Transverse colon (tissue), 4 donors: ENCODE data around the gene C5orf34.

ENCODE experiments used
- POLR2A ChIP-seq: fragments of 450-650 bp; IDR thresholded peaks from one replicate; pipeline ENCODE4 v1.6.1; 2016; ENCODE audit warnings: antibody characterized with exemption, mild to moderate bottlenecking, moderate library complexity
- POLR2AphosphoS5 ChIP-seq, 3 donors: sonication (generic); formaldehyde crosslinking; IDR thresholded peaks; one replicate each; pipeline ENCODE4 v1.6.1; 2016; ENCODE audit warnings: antibody characterized with exemption in 3 of 3
- TF ChIP-seq, protein P1 (sequence below), 5 experiments: fragments of 200-600 bp in 3 of 5; fragments of 450-650 bp in 2 of 5; sonication (generic) in 3 of 5; IDR thresholded peaks; 1 replicate in 2 of 5; 2 replicates in 3 of 5; pipeline ENCODE4 v1.5.1; 2016 to 2017; ENCODE audit warnings: antibody characterized with exemption in 5 of 5, inconsistent platforms in 3 of 5, mild to moderate bottlenecking in 2 of 5, moderate library complexity in 1 of 5

DNA sequence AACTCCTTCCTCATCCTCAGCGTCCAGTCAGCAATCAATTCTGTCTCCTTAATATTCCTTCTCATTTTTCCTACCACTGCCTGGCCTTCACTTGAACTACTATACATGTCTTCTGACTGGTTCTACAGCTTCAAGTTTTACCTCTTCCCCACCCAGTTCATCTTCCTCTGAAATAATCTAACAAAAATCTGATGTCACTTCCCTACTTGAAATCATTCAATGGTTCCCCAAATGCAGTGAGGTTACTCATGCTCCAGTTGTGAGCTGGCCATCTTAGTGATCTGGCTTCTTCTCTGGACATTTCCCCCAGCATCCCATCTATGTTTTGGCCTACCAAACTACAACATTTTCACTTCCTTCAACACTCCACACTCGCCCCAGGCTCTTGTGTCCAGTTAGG, 16.4 kb downstream of the C5orf34 start:
- TF ChIP-seq POLR2AphosphoS5 (IDR thresholded peaks at IDR 0.05) (no peak), POLR2A (no peak)
- TF ChIP-seq, protein P1, sequence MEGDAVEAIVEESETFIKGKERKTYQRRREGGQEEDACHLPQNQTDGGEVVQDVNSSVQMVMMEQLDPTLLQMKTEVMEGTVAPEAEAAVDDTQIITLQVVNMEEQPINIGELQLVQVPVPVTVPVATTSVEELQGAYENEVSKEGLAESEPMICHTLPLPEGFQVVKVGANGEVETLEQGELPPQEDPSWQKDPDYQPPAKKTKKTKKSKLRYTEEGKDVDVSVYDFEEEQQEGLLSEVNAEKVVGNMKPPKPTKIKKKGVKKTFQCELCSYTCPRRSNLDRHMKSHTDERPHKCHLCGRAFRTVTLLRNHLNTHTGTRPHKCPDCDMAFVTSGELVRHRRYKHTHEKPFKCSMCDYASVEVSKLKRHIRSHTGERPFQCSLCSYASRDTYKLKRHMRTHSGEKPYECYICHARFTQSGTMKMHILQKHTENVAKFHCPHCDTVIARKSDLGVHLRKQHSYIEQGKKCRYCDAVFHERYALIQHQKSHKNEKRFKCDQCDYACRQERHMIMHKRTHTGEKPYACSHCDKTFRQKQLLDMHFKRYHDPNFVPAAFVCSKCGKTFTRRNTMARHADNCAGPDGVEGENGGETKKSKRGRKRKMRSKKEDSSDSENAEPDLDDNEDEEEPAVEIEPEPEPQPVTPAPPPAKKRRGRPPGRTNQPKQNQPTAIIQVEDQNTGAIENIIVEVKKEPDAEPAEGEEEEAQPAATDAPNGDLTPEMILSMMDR (IDR thresholded peaks at IDR 0.05), result no peak
